Stimulated activated naive B cell treated with anti-CD40 and anti-IgM and Interleukin-4, amounts not matched to agents 10 μg/mL and 1 μg/mL and 100 μg/mL, for 72 hours (primary cell): ENCODE results near the gene PRR18.
A peak's percentile ranks its signal among the peaks of the same experiment; 100 is the strongest.

Source experiments
- ATAC-seq, 2 donors: fragments of 150-1000 bp; cut with Tn5 transposase; replicated peaks; 2 replicates each; pipeline ENCODE4 v1.10.0; 2021; ENCODE audit warnings: moderate library complexity in 1 of 2
- DNase-seq: peaks from one replicate; pipeline ENCODE4 v3.0.0; 2021
- H3K27ac Mint-ChIP-seq: one replicate; pipeline ENCODE4 v1.8.0; 2022; ENCODE audit warnings: mild to moderate bottlenecking, mixed read lengths
- H3K27me3 Mint-ChIP-seq, 2 donors: one replicate each; pipeline ENCODE4 v1.8.0; 2022; ENCODE audit warnings: mixed read lengths in 2 of 2
- H3K36me3 Mint-ChIP-seq, 2 donors: one replicate each; pipeline ENCODE4 v1.8.0; 2022; ENCODE audit warnings: mixed read lengths in 2 of 2, mild to moderate bottlenecking in 1 of 2
- H3K4me1 Mint-ChIP-seq, 2 donors: one replicate each; pipeline ENCODE4 v1.8.0; 2022; ENCODE audit warnings: mixed read lengths in 2 of 2, mild to moderate bottlenecking in 1 of 2
- H3K4me3 Mint-ChIP-seq, 2 donors: one replicate each; pipeline ENCODE4 v1.8.0; 2022; ENCODE audit warnings: mild to moderate bottlenecking in 2 of 2, mixed read lengths in 2 of 2, moderate library complexity in 1 of 2
- H3K9me3 Mint-ChIP-seq, 2 donors: one replicate each; pipeline ENCODE4 v1.8.0; 2022; ENCODE audit warnings: mixed read lengths in 2 of 2, mild to moderate bottlenecking in 1 of 2

PRR18 gene

GRCh38 chr6:166318649-166319600 lies 10.7 kb upstream of the PRR18 start:
- no peaks in the 10 kb centered on the region for H3K27me3 Mint-ChIP-seq
- ATAC-seq (no peak), DNase-seq (no peak)
- H3K4me1 Mint-ChIP-seq, result peaks cover 0 to 4% of the 10 kb centered on the region in 2 donors
- peaks cover 18 to 37% of the 10 kb centered on the region in 2 donors for H3K36me3 Mint-ChIP-seq
- H3K4me3 Mint-ChIP-seq, result no peak overlapping the region
- H3K27ac Mint-ChIP-seq, result peak overlapping the region; percentile 51
- no peaks in the 10 kb centered on the region for H3K9me3 Mint-ChIP-seq

- Mint-ChIP-seq H3K27ac (no peak overlapping the region), H3K9me3 (no peaks in the 10 kb centered on the region), H3K27me3 (no peaks in the 10 kb centered on the region), H3K36me3 (peaks cover 14 to 31% of the 10 kb centered on the region in 2 donors), H3K4me1 (peaks cover 0 to 4% of the 10 kb centered on the region in 2 donors), H3K4me3 (no peak overlapping the region)
- no peak for DNase-seq
- peak in 1 of 2 donors; percentile 41 for ATAC-seq
Measured at GRCh38 chr6:166318227-166318626, 10.0 kb upstream of the PRR18 start.

- Mint-ChIP-seq H3K27me3 (no peaks in the 10 kb centered on the region), H3K4me3 (no peak overlapping the region), H3K4me1 (peaks cover 0 to 4% of the 10 kb centered on the region in 2 donors), H3K27ac (peak overlapping the region; percentile 6), H3K9me3 (no peaks in the 10 kb centered on the region), H3K36me3 (peaks cover 11 to 28% of the 10 kb centered on the region in 2 donors)
- DNase-seq, result no peak
- ATAC-seq, result no peak
Measured at GRCh38 chr6:166317261-166318212, 9.3 kb upstream of the PRR18 start.

GRCh38 chr6:166315436-166315835 lies 7.2 kb upstream of the PRR18 start:
- DNase-seq (no peak), ATAC-seq (no peak)
- Mint-ChIP-seq H3K36me3 (peaks cover 7 to 20% of the 10 kb centered on the region in 2 donors), H3K9me3 (no peaks in the 10 kb centered on the region), H3K27ac (no peak overlapping the region), H3K4me3 (no peak overlapping the region), H3K27me3 (peaks cover 0 to under 1% of the 10 kb centered on the region in 2 donors), H3K4me1 (peaks cover 0 to 4% of the 10 kb centered on the region in 2 donors)

GRCh38 chr6:166314454-166314853 lies 6.3 kb upstream of the PRR18 start:
- ATAC-seq, result no peak
- no peak overlapping the region for H3K4me3 Mint-ChIP-seq
- peaks cover 7 to 20% of the 10 kb centered on the region in 2 donors for H3K36me3 Mint-ChIP-seq
- DNase-seq, result no peak
- no peaks in the 10 kb centered on the region for H3K9me3 Mint-ChIP-seq
- no peak overlapping the region for H3K27ac Mint-ChIP-seq
- H3K27me3 Mint-ChIP-seq, result peaks cover 6 to 10% of the 10 kb centered on the region in 2 donors
- peaks cover 0 to 4% of the 10 kb centered on the region in 2 donors for H3K4me1 Mint-ChIP-seq

GRCh38 chr6:166313255-166314070 lies 5.3 kb upstream of the PRR18 start:
- H3K27ac Mint-ChIP-seq, result no peak overlapping the region
- DNase-seq, result no peak

GRCh38 chr6:166312832-166313231 lies 4.6 kb upstream of the PRR18 start:
- Mint-ChIP-seq H3K27ac (no peak overlapping the region), H3K4me1 (peaks cover 2 to 6% of the 10 kb centered on the region in 2 donors), H3K4me3 (no peak overlapping the region), H3K9me3 (no peaks in the 10 kb centered on the region), H3K36me3 (peaks cover 0 to 4% of the 10 kb centered on the region in 2 donors), H3K27me3 (peaks cover 13 to 15% of the 10 kb centered on the region in 2 donors)
- no peak for DNase-seq
- ATAC-seq, result no peak

More at GRCh38 chr6:166313255-166314070, 5.3 kb upstream of the PRR18 start:
- Mint-ChIP-seq H3K4me1 (peaks cover 2 to 3% of the 10 kb centered on the region in 2 donors), H3K9me3 (no peaks in the 10 kb centered on the region), H3K36me3 (peaks cover under 1 to 10% of the 10 kb centered on the region in 2 donors), H3K27me3 (peaks cover 12 to 15% of the 10 kb centered on the region in 2 donors), H3K4me3 (no peak overlapping the region)
- peak; percentile 70 to 88 for ATAC-seq

- H3K36me3 Mint-ChIP-seq, result no peaks in the 10 kb centered on the region
- no peaks in the 10 kb centered on the region for H3K9me3 Mint-ChIP-seq
- no peak overlapping the region for H3K27ac Mint-ChIP-seq
- H3K4me3 Mint-ChIP-seq, result no peak overlapping the region
- DNase-seq (no peak), ATAC-seq (no peak)
- H3K4me1 Mint-ChIP-seq, result peaks cover 2 to 13% of the 10 kb centered on the region in 2 donors
- H3K27me3 Mint-ChIP-seq, result peaks cover 15 to 19% of the 10 kb centered on the region in 2 donors
Measured at GRCh38 chr6:166310634-166311033, 2.4 kb upstream of the PRR18 start.

- H3K27ac Mint-ChIP-seq, result no peak overlapping the region
Measured at GRCh38 chr6:166309977-166310376, 1.8 kb upstream of the PRR18 start.

GRCh38 chr6:166308769-166309589 lies 787 bp upstream of the PRR18 start:
- H3K9me3 Mint-ChIP-seq, result no peaks in the 10 kb centered on the region
- H3K4me1 Mint-ChIP-seq, result peaks cover 2 to 13% of the 10 kb centered on the region in 2 donors
- ATAC-seq (no peak), DNase-seq (no peak)
- no peaks in the 10 kb centered on the region for H3K36me3 Mint-ChIP-seq
- peak overlapping the region; percentile 77 to 84 for H3K4me3 Mint-ChIP-seq
- no peak overlapping the region for H3K27ac Mint-ChIP-seq
- H3K27me3 Mint-ChIP-seq, result peaks cover 24 to 25% of the 10 kb centered on the region in 2 donors

More at GRCh38 chr6:166309977-166310376, 1.8 kb upstream of the PRR18 start:
- H3K27me3 Mint-ChIP-seq, result peaks cover 20 to 24% of the 10 kb centered on the region in 2 donors
- peaks cover 2 to 13% of the 10 kb centered on the region in 2 donors for H3K4me1 Mint-ChIP-seq
- no peak for ATAC-seq
- no peak for DNase-seq
- H3K4me3 Mint-ChIP-seq, result no peak overlapping the region
- no peaks in the 10 kb centered on the region for H3K9me3 Mint-ChIP-seq
- H3K36me3 Mint-ChIP-seq, result no peaks in the 10 kb centered on the region

GRCh38 chr6:166307082-166308032 lies 835 bp downstream of the PRR18 start:
- DNase-seq (no peak), ATAC-seq (peak; percentile 28 to 48)
- H3K27ac Mint-ChIP-seq, result no peak overlapping the region
- peaks cover 2 to 13% of the 10 kb centered on the region in 2 donors for H3K4me1 Mint-ChIP-seq
- H3K4me3 Mint-ChIP-seq, result peak overlapping the region; percentile 74
- no peaks in the 10 kb centered on the region for H3K36me3 Mint-ChIP-seq
- H3K9me3 Mint-ChIP-seq, result no peaks in the 10 kb centered on the region
- H3K27me3 Mint-ChIP-seq, result peaks cover 27 to 33% of the 10 kb centered on the region in 2 donors
